Femur (tissue), 1 donor: ENCODE data around the gene GNPAT.

ENCODE experiments used
- DNase-seq: peaks from one replicate; pipeline ENCODE4 v3.0.0-alpha.2; 2017

The GNPAT gene

GRCh38 chr1:231213831-231214573 lies 27.0 kb upstream of the GNPAT start:
- no peak for DNase-seq

- no peak for DNase-seq
These were observed 25.9 kb upstream of the GNPAT start for GRCh38 chr1:231214918-231215680.

GRCh38 chr1:231215681-231216385 lies 25.2 kb upstream of the GNPAT start:
- no peak for DNase-seq

- no peak for DNase-seq
These were observed 24.5 kb upstream of the GNPAT start for GRCh38 chr1:231216498-231216897.

GRCh38 chr1:231217056-231217455 lies 24.0 kb upstream of the GNPAT start:
- DNase-seq, result no peak

- DNase-seq, result no peak
These were observed 22.9 kb upstream of the GNPAT start for GRCh38 chr1:231218078-231218477.

- no peak for DNase-seq
These were observed 21.3 kb upstream of the GNPAT start for GRCh38 chr1:231219422-231220401.

GRCh38 chr1:231220801-231221200 lies 20.2 kb upstream of the GNPAT start:
- DNase-seq, result no peak

- DNase-seq, result no peak
These were observed 14.9 kb upstream of the GNPAT start for GRCh38 chr1:231226156-231226555.

- no peak for DNase-seq
These were observed 9.5 kb upstream of the GNPAT start for GRCh38 chr1:231231511-231231910.

- no peak for DNase-seq
These were observed 7.9 kb upstream of the GNPAT start for GRCh38 chr1:231232870-231233734.

- no peak for DNase-seq
These were observed 7.1 kb upstream of the GNPAT start for GRCh38 chr1:231233735-231234417.

GRCh38 chr1:231234506-231234905 lies 6.5 kb upstream of the GNPAT start:
- no peak for DNase-seq

- DNase-seq, result no peak
These were observed 5.3 kb upstream of the GNPAT start for GRCh38 chr1:231235526-231236207.

GRCh38 chr1:231236208-231236591 lies 4.8 kb upstream of the GNPAT start:
- no peak for DNase-seq

- DNase-seq, result no peak
These were observed 4.1 kb upstream of the GNPAT start for GRCh38 chr1:231236938-231237337.

- no peak for DNase-seq
These were observed 2.7 kb upstream of the GNPAT start for GRCh38 chr1:231238298-231238697.

- DNase-seq, result no peak
These were observed 505 bp upstream of the GNPAT start for GRCh38 chr1:231240531-231240882.

GRCh38 chr1:231241750-231242149 lies 738 bp downstream of the GNPAT start:
- DNase-seq, result peak; percentile 33

- DNase-seq, result no peak
These were observed 1.6 kb downstream of the GNPAT start for GRCh38 chr1:231242516-231243198.
